MM.1S (cell line): Measurements from ENCODE around the gene LEUTX.

ENCODE experiments used
- DNase-seq: peaks from one replicate; pipeline ENCODE4 v3.0.0-alpha.2; 2015
- H2AFZ ChIP-seq: fragments of 300-600 bp; sonication (generic); 2 replicates; pipeline ENCODE4 v1.6.0; 2016; ENCODE audit warnings: antibody characterized with exemption, low read length
- H3F3A ChIP-seq: fragments of 300-600 bp; sonication (generic); 2 replicates; pipeline ENCODE4 v1.6.1; 2016; ENCODE audit warnings: mild to moderate bottlenecking, antibody characterized with exemption, low read length, moderate library complexity, mixed read lengths; ENCODE audit not compliant: insufficient read depth
- H3K27ac ChIP-seq: fragments of 300-600 bp; sonication (generic); 2 replicates; pipeline ENCODE4 v1.5.1; 2016; ENCODE audit warnings: mild to moderate bottlenecking, low read length
- H3K27me3 ChIP-seq: fragments of 300-600 bp; sonication (generic); replicated peaks from 2 replicates; pipeline ENCODE4 v1.6.0; 2016; ENCODE audit warnings: low read length; ENCODE audit not compliant: insufficient read depth
- H3K36me3 ChIP-seq: fragments of 300-600 bp; sonication (generic); replicated peaks from 2 replicates; pipeline ENCODE4 v1.6.1; 2016; ENCODE audit warnings: mild to moderate bottlenecking, low read length, mixed read lengths; ENCODE audit not compliant: insufficient read depth
- H3K4me1 ChIP-seq: fragments of 300-600 bp; sonication (generic); 2 replicates; pipeline ENCODE4 v1.6.1; 2016; ENCODE audit warnings: low read length, mixed read lengths
- H3K4me2 ChIP-seq: fragments of 300-600 bp; sonication (generic); 2 replicates; pipeline ENCODE4 v1.6.0; 2016; ENCODE audit warnings: low read depth, low read length
- H3K4me3 ChIP-seq: fragments of 300-600 bp; sonication (generic); 2 replicates; pipeline ENCODE4 v1.5.1; 2016; ENCODE audit warnings: low read length, mixed read lengths
- H3K79me2 ChIP-seq: fragments of 300-600 bp; sonication (generic); 2 replicates; pipeline ENCODE4 v1.6.1; 2016; ENCODE audit warnings: mixed run types, low read length, mixed read lengths
- H3K9ac ChIP-seq: fragments of 300-600 bp; sonication (generic); 2 replicates; pipeline ENCODE4 v1.6.1; 2016; ENCODE audit warnings: low read length, mixed read lengths
- H3K9me2 ChIP-seq: fragments of 300-600 bp; sonication (generic); replicated peaks from 2 replicates; pipeline ENCODE4 v1.6.1; 2016; ENCODE audit warnings: mild to moderate bottlenecking, low read length, mixed read lengths; ENCODE audit not compliant: insufficient read depth
- H3K9me3 ChIP-seq: fragments of 300-600 bp; sonication (generic); replicated peaks from 2 replicates; pipeline ENCODE4 v1.6.1; 2016; ENCODE audit warnings: mild to moderate bottlenecking, low read length, mixed read lengths; ENCODE audit not compliant: insufficient read depth
- H4K20me1 ChIP-seq: fragments of 300-600 bp; sonication (generic); 2 replicates; pipeline ENCODE4 v1.6.1; 2016; ENCODE audit warnings: mild to moderate bottlenecking, low read length, moderate library complexity, mixed read lengths; ENCODE audit not compliant: insufficient read depth
- CTCF ChIP-seq: fragments of 300-600 bp; sonication (generic); IDR thresholded peaks from 2 replicates; pipeline ENCODE4 v1.5.1; 2016; ENCODE audit warnings: antibody characterized with exemption, low read length, mixed read lengths
- EZH2 ChIP-seq: fragments of 300-600 bp; sonication (generic); optimal IDR thresholded peaks from 2 replicates; pipeline ENCODE3; 2017; ENCODE audit warnings: low read depth, mild to moderate bottlenecking, antibody characterized with exemption, low read length, mixed read lengths
- EZH2phosphoT487 ChIP-seq: fragments of 300-600 bp; sonication (generic); IDR thresholded peaks from 2 replicates; pipeline ENCODE4 v1.6.1; 2018; ENCODE audit warnings: antibody characterized with exemption, low read length

The LEUTX gene

GRCh38 chr19:39825093-39825463 lies 46.4 kb downstream of the LEUTX start:
- TF ChIP-seq EZH2, result no peak
- TF ChIP-seq EZH2phosphoT487, result no peak
- no peak for TF ChIP-seq CTCF
- no peaks in the 10 kb centered on the region for H4K20me1 ChIP-seq
- H3K4me3 ChIP-seq, result peak overlapping the region; percentile 90; the same call in 1 of the 2 replicates
- H3K4me2 ChIP-seq, result peak overlapping the region; percentile 69; the same call in 1 of the 2 replicates
- peak overlapping the region; percentile 25; the same call in 1 of the 2 replicates for H3K27ac ChIP-seq
- no peak overlapping the region for H3K9ac ChIP-seq
- H3K36me3 ChIP-seq, result no peaks in the 10 kb centered on the region
- 0 out of 2 replicates have a peak, but pooled peaks cover 6% of the 10 kb centered on the region for H3F3A ChIP-seq
- H2AFZ ChIP-seq, result peak overlapping the region; percentile 95
- H3K27me3 ChIP-seq, result no peaks in the 10 kb centered on the region
- peaks cover 7% of the 10 kb centered on the region; the same call in 1 of the 2 replicates for H3K79me2 ChIP-seq
- H3K9me3 ChIP-seq, result no peaks in the 10 kb centered on the region
- DNase-seq, result no peak
- peaks cover 6% of the 10 kb centered on the region; the same call in 1 of the 2 replicates for H3K4me1 ChIP-seq
- no peaks in the 10 kb centered on the region for H3K9me2 ChIP-seq

DNA sequence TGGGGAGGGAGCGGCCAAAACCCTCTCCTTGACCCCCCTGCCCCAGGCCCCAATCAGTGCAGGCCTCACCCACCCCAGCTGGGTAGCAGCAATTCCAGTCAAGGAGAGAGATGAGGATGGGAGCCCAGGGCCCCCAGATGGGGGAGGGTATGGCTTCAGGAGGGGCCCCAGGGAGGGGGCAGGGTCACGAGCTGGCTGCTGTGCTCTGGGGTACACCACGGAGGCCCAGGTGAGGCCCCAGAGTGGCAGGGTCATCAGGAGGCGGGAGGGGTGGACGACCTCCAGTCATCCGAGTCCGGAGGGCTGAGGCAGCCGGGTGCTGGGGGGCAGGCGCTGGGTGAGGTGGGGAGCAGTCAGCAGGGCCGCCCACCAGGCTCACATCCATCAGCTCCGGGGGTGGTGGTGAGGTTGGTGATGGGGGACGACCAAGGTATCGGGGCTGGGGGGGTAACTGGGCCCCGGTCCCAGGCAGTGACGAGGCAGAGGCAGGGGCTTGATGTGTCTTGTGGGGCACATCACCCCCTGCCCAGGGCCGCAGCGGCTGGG lies 47.0 kb downstream of the LEUTX start:
- no peak overlapping the region for H2AFZ ChIP-seq
- 0 out of 2 replicates have a peak, but pooled peaks cover 6% of the 10 kb centered on the region for H3F3A ChIP-seq
- H3K27ac ChIP-seq, result no peak overlapping the region
- no peak for DNase-seq
- peaks cover 6% of the 10 kb centered on the region; the same call in 1 of the 2 replicates for H3K4me1 ChIP-seq
- no peak overlapping the region for H3K9ac ChIP-seq
- H3K79me2 ChIP-seq, result peaks cover 7% of the 10 kb centered on the region; the same call in 1 of the 2 replicates
- no peaks in the 10 kb centered on the region for H4K20me1 ChIP-seq
- no peaks in the 10 kb centered on the region for H3K9me3 ChIP-seq
- H3K36me3 ChIP-seq, result no peaks in the 10 kb centered on the region
- TF ChIP-seq EZH2 (no peak), EZH2phosphoT487 (no peak), CTCF (no peak)
- H3K4me2 ChIP-seq, result no peak overlapping the region
- no peak overlapping the region for H3K4me3 ChIP-seq
- no peaks in the 10 kb centered on the region for H3K27me3 ChIP-seq
- H3K9me2 ChIP-seq, result no peaks in the 10 kb centered on the region

GRCh38 chr19:39826311-39826945 lies 47.8 kb downstream of the LEUTX start:
- Histone ChIP-seq H4K20me1 (no peaks in the 10 kb centered on the region), H3K9ac (no peak overlapping the region), H3K9me2 (no peaks in the 10 kb centered on the region), H3K79me2 (peaks cover 7% of the 10 kb centered on the region; the same call in 1 of the 2 replicates), H3K4me3 (no peak overlapping the region), H3K9me3 (no peaks in the 10 kb centered on the region), H3K27ac (no peak overlapping the region), H3K4me2 (no peak overlapping the region), H3K4me1 (peaks cover 6% of the 10 kb centered on the region; the same call in 1 of the 2 replicates), H3K36me3 (no peaks in the 10 kb centered on the region), H2AFZ (no peak overlapping the region), H3F3A (0 out of 2 replicates have a peak, but pooled peaks cover 6% of the 10 kb centered on the region), H3K27me3 (no peaks in the 10 kb centered on the region)
- TF ChIP-seq EZH2phosphoT487 (no peak), CTCF (no peak), EZH2 (no peak)
- DNase-seq, result no peak
